BJ (cell line): ENCODE measurements around the gene WT1. TPM values are rescaled to one million over a fixed set of nuclear protein-coding genes. Genes with fewer than 3 reads are reported as not detected.

Source experiments
- CTCF ChIA-PET: fragments of 350-600 bp; formaldehyde crosslinking; extraction: SDS; loops from one replicate; lab custom pipeline; 2021; ENCODE audit warnings: antibody characterized with exemption, inconsistent platforms; lab: Yijun Ruan, JAX
- POLR2A ChIA-PET: fragments of 300-600 bp; sonication (Branson Sonifier 250); formaldehyde crosslinking; extraction: SDS; loops from one replicate; lab custom pipeline; 2021; ENCODE audit warnings: antibody characterized with exemption; lab: Charles Lee
- DNase-seq: peaks from one replicate; pipeline ENCODE4 v3.0.0-alpha.2; 2011; ENCODE audit warnings: low read depth
- H3K27me3 ChIP-seq: 2 replicates; pipeline ENCODE4 v1.6.0; 2011; ENCODE audit warnings: low read length; ENCODE audit not compliant: control insufficient read depth, insufficient read depth
- H3K36me3 ChIP-seq: 2 replicates; pipeline ENCODE4 v1.5.1; 2011; ENCODE audit warnings: low read length; ENCODE audit not compliant: control insufficient read depth, insufficient read depth
- H3K4me3 ChIP-seq: 2 replicates; pipeline ENCODE4 v1.5.1; 2011; ENCODE audit warnings: low read depth, mild to moderate bottlenecking, control low read depth, low read length
- CTCF ChIP-seq: IDR thresholded peaks from 2 replicates; pipeline ENCODE4 v1.5.1; 2011; ENCODE audit warnings: low read depth, mild to moderate bottlenecking, control low read depth, inconsistent platforms, low read length, moderate library complexity; ENCODE audit not compliant: insufficient read depth
- polyA plus RNA-seq: library from polyadenylated mRNA; depleted of rRNA; stranded (reverse); fragments of >200 nt; gene quantifications from 2 replicates; pipeline ENCODE4 v1.2.3, GENCODE V29; 2011

WT1 gene
- polyA plus RNA-seq, 1 experiment = not detected

DNA sequence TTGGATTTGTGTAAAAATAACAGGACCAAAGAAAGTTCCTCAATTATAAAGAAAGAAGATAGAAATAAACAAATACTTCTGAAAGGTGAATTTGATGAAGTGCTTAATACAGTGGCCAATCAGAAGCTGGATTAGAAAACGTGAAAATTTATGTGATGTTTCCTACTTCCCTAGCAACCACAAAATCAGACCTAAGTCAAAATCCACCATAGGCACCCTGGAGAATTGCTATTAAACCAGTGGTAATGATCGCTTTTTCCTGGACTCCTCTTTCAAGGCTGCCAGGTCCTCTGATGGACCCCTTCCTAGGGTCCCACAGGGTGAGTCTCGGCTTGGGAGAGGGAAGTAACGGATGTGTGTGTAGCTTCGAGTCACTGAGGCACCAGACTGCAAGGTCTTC lies 9.6 kb downstream of the WT1 start:
- no peak for TF ChIP-seq CTCF
- DNase-seq = no peak
- no peaks in the 10 kb centered on the region for H3K36me3 ChIP-seq
- no peak overlapping the region for H3K4me3 ChIP-seq
- H3K27me3 ChIP-seq = peaks cover 39% of the 10 kb centered on the region
- POLR2A ChIA-PET = no interaction called here
- CTCF ChIA-PET = no interaction called here

DNA sequence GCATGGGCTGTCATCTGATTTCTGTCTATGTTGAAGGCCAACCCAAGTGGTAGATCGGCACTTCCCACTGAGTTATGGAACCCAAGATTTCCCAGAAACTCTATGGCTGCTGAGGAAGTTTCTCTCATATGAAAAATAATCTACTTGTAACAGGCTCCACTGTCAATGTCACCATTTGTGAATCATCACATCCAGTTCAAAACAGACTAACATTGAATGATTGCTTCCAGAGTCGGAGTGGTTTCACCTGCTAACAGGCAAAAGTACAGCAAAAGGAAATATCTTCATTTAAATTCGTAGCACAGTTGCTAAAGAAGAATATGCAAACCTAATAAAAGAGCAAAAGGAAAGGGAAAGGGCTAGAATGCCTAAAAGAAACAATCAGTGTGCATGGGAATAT lies 12.8 kb downstream of the WT1 start:
- ChIA-PET CTCF (no interaction called here), POLR2A (no interaction called here)
- Histone ChIP-seq H3K4me3 (no peak overlapping the region), H3K27me3 (peaks cover 18% of the 10 kb centered on the region), H3K36me3 (no peaks in the 10 kb centered on the region)
- DNase-seq = no peak
- TF ChIP-seq CTCF = no peak

DNA sequence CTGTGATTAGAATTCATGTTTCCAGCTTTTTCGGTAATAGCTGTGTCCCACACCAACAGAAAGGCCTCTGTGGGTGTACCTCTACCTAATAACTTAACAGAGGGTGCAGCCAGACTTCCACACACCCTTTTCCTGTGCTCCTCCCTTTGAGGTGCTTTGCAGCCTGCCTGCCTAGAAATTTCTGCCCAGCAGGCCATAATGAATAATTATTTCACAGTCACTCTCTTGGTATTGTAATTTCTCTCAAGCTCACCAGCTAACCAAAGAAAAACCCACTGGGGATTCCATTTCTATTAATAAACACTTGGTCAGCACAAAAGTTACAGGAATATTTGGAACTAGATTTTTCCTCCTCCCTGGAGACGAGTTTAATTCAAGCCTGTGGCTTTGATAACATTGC lies 13.3 kb downstream of the WT1 start:
- no peak for TF ChIP-seq CTCF
- no peaks in the 10 kb centered on the region for H3K36me3 ChIP-seq
- no peak for DNase-seq
- CTCF ChIA-PET = interaction anchor here (0.6 kb wide), 2 partner anchors 8 to 27 kb away, joined by 3 to 4 read pairs; no protein-coding TSS in a partner anchor
- peaks cover 14% of the 10 kb centered on the region for H3K27me3 ChIP-seq
- H3K4me3 ChIP-seq = no peak overlapping the region
- POLR2A ChIA-PET = no interaction called here

- peaks cover 10% of the 10 kb centered on the region for H3K27me3 ChIP-seq
- DNase-seq = no peak
- no peak overlapping the region for H3K4me3 ChIP-seq
- ChIA-PET POLR2A (no interaction called here), CTCF (interaction anchor here (0.6 kb wide), 2 partner anchors 9 to 26 kb away, joined by 3 to 4 read pairs; no protein-coding TSS in a partner anchor)
- no peak for TF ChIP-seq CTCF
- no peaks in the 10 kb centered on the region for H3K36me3 ChIP-seq
Observed at GRCh38 chr11:32420937-32421901, 14.1 kb downstream of the WT1 start.

GRCh38 chr11:32420139-32420538 lies 15.2 kb downstream of the WT1 start:
- CTCF ChIA-PET = no interaction called here

More at GRCh38 chr11:32420139-32420538, 15.2 kb downstream of the WT1 start:
- no peaks in the 10 kb centered on the region for H3K36me3 ChIP-seq
- POLR2A ChIA-PET = no interaction called here
- TF ChIP-seq CTCF = no peak
- DNase-seq = no peak
- H3K4me3 ChIP-seq = no peak overlapping the region
- peaks cover 5% of the 10 kb centered on the region for H3K27me3 ChIP-seq
